Cardiac muscle cell (in vitro differentiated cells and primary cell): Measurements from ENCODE around the gene C17orf113. TPM values are rescaled to one million over a fixed set of nuclear protein-coding genes. Genes with fewer than 3 reads are reported as not detected.

Experiments used
- DNase-seq, 2 donors: peaks; one replicate each; pipeline versions ENCODE4 v3.0.0 to v3.0.0-alpha.2; 2010 to 2017; ENCODE audit warnings: low read depth in 1 of 2, low spot score in 1 of 2
- H3K27ac ChIP-seq: fragments of 200-600 bp; sonication (generic); 2 replicates; pipeline ENCODE4 v1.5.1; 2016
- H3K27me3 ChIP-seq: fragments of 200-600 bp; sonication (generic); 2 replicates; pipeline ENCODE4 v1.6.0; 2016; ENCODE audit warnings: control low read depth
- H3K36me3 ChIP-seq: fragments of 200-600 bp; sonication (generic); 2 replicates; pipeline ENCODE4 v1.5.1; 2016; ENCODE audit warnings: control low read depth
- H3K4me1 ChIP-seq: fragments of 200-600 bp; sonication (generic); 2 replicates; pipeline ENCODE4 v1.8.1; 2017; ENCODE audit warnings: low read depth, mild to moderate bottlenecking, mixed run types
- H3K4me3 ChIP-seq: fragments of 200-600 bp; sonication (generic); 2 replicates; pipeline ENCODE4 v1.5.1; 2016; ENCODE audit warnings: mild to moderate bottlenecking
- H3K9me3 ChIP-seq: fragments of 200-600 bp; sonication (generic); 2 replicates; pipeline ENCODE4 v1.5.1; 2017; ENCODE audit warnings: low read depth, mild to moderate bottlenecking, control low read depth
- polyA plus RNA-seq: library from polyadenylated mRNA; unstranded; fragments of >200 nt; fragmentation: Nextera tagmentation; extraction: Ambion mirVana; gene quantifications from 2 replicates; pipeline ENCODE4 v1.2.1, GENCODE V29; 2016
- total RNA-seq: library from RNA; depleted of rRNA; stranded (reverse); fragments of >200 nt; gene quantifications from 2 replicates; pipeline ENCODE4 v1.2.3, GENCODE V29; 2016
- TF ChIP-seq, protein P1 (sequence below): IDR thresholded peaks from 2 replicates; pipeline ENCODE4 v1.5.1; 2012; ENCODE audit warnings: low read depth, mild to moderate bottlenecking, low read length

Gene C17orf113
- total and polyA plus RNA-seq, 2 experiments from 2014 or later = 4.7 to 7.6 TPM

GRCh38 chr17:41998497-41998896, 51.9 kb downstream of the C17orf113 start:
- no peaks in the 10 kb centered on the region for H3K27me3 ChIP-seq
- H3K27ac ChIP-seq = no peak overlapping the region
- no peaks in the 10 kb centered on the region for H3K9me3 ChIP-seq
- H3K36me3 ChIP-seq = peaks cover 65% of the 10 kb centered on the region
- H3K4me1 ChIP-seq = no peaks in the 10 kb centered on the region
- TF ChIP-seq, protein P1, sequence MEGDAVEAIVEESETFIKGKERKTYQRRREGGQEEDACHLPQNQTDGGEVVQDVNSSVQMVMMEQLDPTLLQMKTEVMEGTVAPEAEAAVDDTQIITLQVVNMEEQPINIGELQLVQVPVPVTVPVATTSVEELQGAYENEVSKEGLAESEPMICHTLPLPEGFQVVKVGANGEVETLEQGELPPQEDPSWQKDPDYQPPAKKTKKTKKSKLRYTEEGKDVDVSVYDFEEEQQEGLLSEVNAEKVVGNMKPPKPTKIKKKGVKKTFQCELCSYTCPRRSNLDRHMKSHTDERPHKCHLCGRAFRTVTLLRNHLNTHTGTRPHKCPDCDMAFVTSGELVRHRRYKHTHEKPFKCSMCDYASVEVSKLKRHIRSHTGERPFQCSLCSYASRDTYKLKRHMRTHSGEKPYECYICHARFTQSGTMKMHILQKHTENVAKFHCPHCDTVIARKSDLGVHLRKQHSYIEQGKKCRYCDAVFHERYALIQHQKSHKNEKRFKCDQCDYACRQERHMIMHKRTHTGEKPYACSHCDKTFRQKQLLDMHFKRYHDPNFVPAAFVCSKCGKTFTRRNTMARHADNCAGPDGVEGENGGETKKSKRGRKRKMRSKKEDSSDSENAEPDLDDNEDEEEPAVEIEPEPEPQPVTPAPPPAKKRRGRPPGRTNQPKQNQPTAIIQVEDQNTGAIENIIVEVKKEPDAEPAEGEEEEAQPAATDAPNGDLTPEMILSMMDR = no peak
- H3K4me3 ChIP-seq = no peak overlapping the region
- DNase-seq = no peak

DNA sequence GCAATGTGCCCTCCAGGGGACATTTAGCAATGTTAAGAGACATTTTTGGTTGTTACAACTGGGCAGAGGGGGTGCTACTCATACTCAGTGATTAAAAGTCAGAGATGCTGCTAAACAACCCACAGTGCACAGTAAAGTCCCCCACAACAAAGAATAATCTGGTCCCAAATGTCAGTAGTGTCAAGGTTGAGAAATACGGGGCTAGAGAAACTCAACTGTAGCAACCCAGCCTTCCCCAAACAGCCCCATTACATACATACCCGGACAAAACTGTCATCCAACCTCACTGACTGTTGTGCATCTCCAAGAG, 53.6 kb downstream of the C17orf113 start:
- H3K4me3 ChIP-seq = no peak overlapping the region
- no peaks in the 10 kb centered on the region for H3K27me3 ChIP-seq
- TF ChIP-seq, protein P1 = no peak
- H3K4me1 ChIP-seq = no peaks in the 10 kb centered on the region
- no peaks in the 10 kb centered on the region for H3K9me3 ChIP-seq
- peaks cover 68% of the 10 kb centered on the region for H3K36me3 ChIP-seq
- no peak overlapping the region for H3K27ac ChIP-seq
- DNase-seq = no peak

DNA sequence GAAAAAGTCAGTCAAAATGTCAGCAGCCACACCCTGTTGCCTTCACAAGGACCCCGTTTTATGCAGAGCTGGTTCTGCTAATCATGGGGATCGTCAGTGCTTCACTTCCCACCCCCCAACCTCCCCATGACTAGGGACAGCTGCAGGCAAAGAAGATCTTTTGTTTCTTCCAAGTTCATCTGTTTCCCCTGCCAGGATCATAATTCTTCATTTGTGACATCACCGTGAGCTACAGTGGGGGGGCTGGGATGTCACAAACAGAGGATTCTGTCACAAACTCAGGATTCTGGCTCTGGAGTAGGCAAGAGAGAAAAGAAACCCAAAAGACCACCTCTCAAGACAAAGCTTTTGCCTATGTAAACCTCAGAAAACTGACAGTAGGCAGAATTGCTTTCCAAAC, 57.8 kb downstream of the C17orf113 start:
- no peak for DNase-seq
- H3K9me3 ChIP-seq = no peaks in the 10 kb centered on the region
- H3K27me3 ChIP-seq = no peaks in the 10 kb centered on the region
- H3K36me3 ChIP-seq = peaks cover 86% of the 10 kb centered on the region
- TF ChIP-seq, protein P1 = no peak
- H3K27ac ChIP-seq = no peak overlapping the region
- no peaks in the 10 kb centered on the region for H3K4me1 ChIP-seq
- no peak overlapping the region for H3K4me3 ChIP-seq

DNA sequence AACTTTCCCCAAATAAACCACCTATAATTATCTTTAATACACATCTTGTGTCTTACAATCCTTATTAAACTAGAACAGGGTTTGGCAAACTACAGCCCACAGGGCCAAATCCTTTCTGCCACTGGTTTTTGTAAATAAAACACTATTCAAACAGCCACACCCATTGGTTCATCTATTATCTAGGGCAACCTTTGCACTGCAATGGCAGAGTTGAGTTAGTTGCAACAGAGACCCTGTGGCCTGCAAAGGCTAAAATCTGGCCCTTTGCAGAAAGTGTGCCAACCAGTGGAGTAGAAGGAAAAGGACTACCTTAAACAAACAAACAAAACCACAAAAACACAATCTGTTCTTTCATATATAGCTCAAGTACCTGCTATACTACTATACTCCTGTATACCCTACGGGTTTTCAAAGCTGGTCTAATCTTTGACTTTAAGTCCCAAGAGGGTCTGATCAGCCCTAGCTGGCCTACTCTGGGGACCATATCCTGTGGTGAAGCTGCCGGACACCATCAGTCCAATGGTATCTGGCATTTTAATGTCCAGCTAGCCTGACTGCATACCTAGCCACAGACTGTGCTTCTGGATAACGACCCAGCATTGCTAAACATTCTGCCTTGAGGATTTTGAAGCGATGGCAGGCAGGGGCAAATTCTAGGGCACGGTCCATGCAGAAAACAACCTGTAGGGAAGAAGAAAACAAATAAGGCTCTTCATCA, 60.5 kb downstream of the C17orf113 start:
- Histone ChIP-seq H3K27me3 (no peaks in the 10 kb centered on the region), H3K4me1 (no peaks in the 10 kb centered on the region), H3K9me3 (no peaks in the 10 kb centered on the region), H3K27ac (no peak overlapping the region), H3K36me3 (peaks cover 72% of the 10 kb centered on the region), H3K4me3 (no peak overlapping the region)
- TF ChIP-seq, protein P1 = no peak
- DNase-seq = no peak

DNA sequence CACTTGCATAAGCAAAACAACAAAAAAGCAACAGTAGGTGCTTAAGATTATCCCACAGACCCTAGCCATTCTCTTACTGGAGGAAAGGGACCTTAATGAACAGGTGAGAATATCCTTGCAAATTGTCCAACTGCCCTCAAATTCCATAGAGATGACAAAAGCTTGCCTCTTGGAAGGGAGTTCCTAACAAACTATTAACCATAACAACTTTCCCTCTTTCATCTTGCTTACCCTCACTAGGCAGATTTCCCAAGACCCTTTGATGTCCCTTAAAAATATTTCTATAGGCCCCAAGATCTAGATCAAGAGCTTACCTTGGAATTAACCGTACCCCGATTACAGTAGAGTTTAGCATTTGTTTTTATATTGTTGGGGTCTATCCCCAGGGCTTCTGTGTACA, 62.0 kb downstream of the C17orf113 start:
- no peak overlapping the region for H3K4me3 ChIP-seq
- H3K27me3 ChIP-seq = no peaks in the 10 kb centered on the region
- DNase-seq = no peak
- H3K9me3 ChIP-seq = no peaks in the 10 kb centered on the region
- peaks cover 69% of the 10 kb centered on the region for H3K36me3 ChIP-seq
- TF ChIP-seq, protein P1 = no peak
- no peaks in the 10 kb centered on the region for H3K4me1 ChIP-seq
- H3K27ac ChIP-seq = no peak overlapping the region

Other genes starting within 250 kb of the C17orf113 start
- gene P3H4, start 238.7 kb downstream of the C17orf113 start, total RNA-seq = 118 and 153 TPM in 2 replicates
- 137 and 138 TPM in 2 replicates for gene P3H4, start 238.7 kb downstream of the C17orf113 start, polyA plus RNA-seq
- 265 and 336 TPM in 2 replicates for gene FKBP10, start 237.6 kb downstream of the C17orf113 start, total RNA-seq
- gene FKBP10, start 237.6 kb downstream of the C17orf113 start, polyA plus RNA-seq = 113 and 165 TPM in 2 replicates
- gene NT5C3B, start 214.4 kb downstream of the C17orf113 start, total RNA-seq = 164 and 190 TPM in 2 replicates
- 221 and 222 TPM in 2 replicates for gene NT5C3B, start 214.4 kb downstream of the C17orf113 start, polyA plus RNA-seq
- gene KLHL10, start 212.8 kb downstream of the C17orf113 start, total RNA-seq = 0.36 TPM in 1 of 2 replicates, not detected in the other
- 0.14 TPM in 1 of 2 replicates, not detected in the other for gene KLHL10, start 212.8 kb downstream of the C17orf113 start, polyA plus RNA-seq
- gene KLHL11, start 185.2 kb downstream of the C17orf113 start, total RNA-seq = 26.5 and 29.2 TPM in 2 replicates
- 21.3 and 22.6 TPM in 2 replicates for gene KLHL11, start 185.2 kb downstream of the C17orf113 start, polyA plus RNA-seq
- 96.3 and 155 TPM in 2 replicates for gene ACLY, start 131.7 kb downstream of the C17orf113 start, total RNA-seq
- gene ACLY, start 131.7 kb downstream of the C17orf113 start, polyA plus RNA-seq = 71.5 and 89.2 TPM in 2 replicates
- 2.6 and 4.5 TPM in 2 replicates for gene ODAD4, start 120.0 kb downstream of the C17orf113 start, total RNA-seq
- gene ODAD4, start 120.0 kb downstream of the C17orf113 start, polyA plus RNA-seq = 3.2 and 8.0 TPM in 2 replicates
- gene CNP, start 83.8 kb downstream of the C17orf113 start, total RNA-seq = 69.0 and 70.0 TPM in 2 replicates
- 79.4 and 82.8 TPM in 2 replicates for gene CNP, start 83.8 kb downstream of the C17orf113 start, polyA plus RNA-seq
- gene DNAJC7, start 33.2 kb downstream of the C17orf113 start, total RNA-seq = 66.6 and 79.2 TPM in 2 replicates
- 83.8 and 90.0 TPM in 2 replicates for gene DNAJC7, start 33.2 kb downstream of the C17orf113 start, polyA plus RNA-seq
- 113 and 125 TPM in 2 replicates for gene NKIRAS2, start 30.5 kb downstream of the C17orf113 start, total RNA-seq
- gene NKIRAS2, start 30.5 kb downstream of the C17orf113 start, polyA plus RNA-seq = 98.2 and 107 TPM in 2 replicates
- gene ZNF385C, start 47.9 kb upstream of the C17orf113 start, total RNA-seq = 1.7 and 2.1 TPM in 2 replicates
- gene ZNF385C, start 47.9 kb upstream of the C17orf113 start, polyA plus RNA-seq = 3.0 and 3.9 TPM in 2 replicates
- 0.42 and 1.2 TPM in 2 replicates for gene DHX58, start 62.1 kb upstream of the C17orf113 start, total RNA-seq
- gene DHX58, start 62.1 kb upstream of the C17orf113 start, polyA plus RNA-seq = not detected in 2 replicates
- gene KAT2A, start 70.8 kb upstream of the C17orf113 start, total RNA-seq = 38.2 and 76.9 TPM in 2 replicates
- gene KAT2A, start 70.8 kb upstream of the C17orf113 start, polyA plus RNA-seq = 89.0 and 121 TPM in 2 replicates
- 0.06 and 0.67 TPM in 2 replicates for gene HSPB9, start 72.2 kb upstream of the C17orf113 start, total RNA-seq
- 0.51 and 0.52 TPM in 2 replicates for gene HSPB9, start 72.2 kb upstream of the C17orf113 start, polyA plus RNA-seq
- gene RAB5C, start 104.4 kb upstream of the C17orf113 start, total RNA-seq = 41.8 and 53.8 TPM in 2 replicates
- gene RAB5C, start 104.4 kb upstream of the C17orf113 start, polyA plus RNA-seq = 44.8 and 65.1 TPM in 2 replicates
- gene KCNH4, start 130.5 kb upstream of the C17orf113 start, total RNA-seq = not detected in 2 replicates
- gene KCNH4, start 130.5 kb upstream of the C17orf113 start, polyA plus RNA-seq = not detected in 2 replicates
- gene HCRT, start 134.9 kb upstream of the C17orf113 start, total RNA-seq = 1.3 TPM in 1 of 2 replicates, not detected in the other
- gene HCRT, start 134.9 kb upstream of the C17orf113 start, polyA plus RNA-seq = 1.9 TPM in 1 of 2 replicates, not detected in the other
- gene GHDC, start 143.9 kb upstream of the C17orf113 start, total RNA-seq = 7.3 and 13.5 TPM in 2 replicates
- gene GHDC, start 143.9 kb upstream of the C17orf113 start, polyA plus RNA-seq = 7.4 and 13.4 TPM in 2 replicates
- gene STAT5B, start 225.8 kb upstream of the C17orf113 start, total RNA-seq = 35.8 and 62.4 TPM in 2 replicates
- gene STAT5B, start 225.8 kb upstream of the C17orf113 start, polyA plus RNA-seq = 26.8 and 45.1 TPM in 2 replicates
- 6.8 and 12.2 TPM in 2 replicates for gene STAT5A, start 237.9 kb upstream of the C17orf113 start, total RNA-seq
- gene STAT5A, start 237.9 kb upstream of the C17orf113 start, polyA plus RNA-seq = 8.2 and 9.7 TPM in 2 replicates